NOMO-1 treated with DMSO at 0.1 percent for 48 hours (cell line): ENCODE data around the gene NSD1.
A peak's percentile ranks its signal among the peaks of the same experiment; 100 is the strongest.

Experiments
- DNase-seq: peaks from one replicate; lab custom pipeline; 2025; ENCODE audit not compliant: unreplicated experiment; lab: John Stamatoyannopoulos, UW

Gene NSD1

DNA sequence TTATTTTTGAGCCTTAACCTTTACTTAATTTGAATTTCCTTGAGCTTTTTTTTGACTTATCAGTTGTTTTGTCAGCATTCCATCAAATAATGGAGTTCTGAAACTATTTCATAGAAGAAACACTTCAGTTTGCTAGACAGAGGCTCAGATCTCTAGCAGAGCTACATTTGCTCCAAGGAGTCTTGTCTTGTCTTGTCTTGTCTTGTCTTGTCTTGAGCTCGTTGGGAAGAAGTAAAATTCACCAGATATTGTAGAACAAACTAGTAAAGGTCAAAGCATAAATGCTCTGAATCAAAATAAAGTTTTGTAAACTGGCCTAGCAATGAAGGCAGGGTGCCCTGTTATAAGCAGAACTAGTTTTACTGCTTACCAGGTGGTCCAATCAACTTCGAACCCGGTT, 136.4 kb downstream of the NSD1 start:
- DNase-seq = no peak

DNA sequence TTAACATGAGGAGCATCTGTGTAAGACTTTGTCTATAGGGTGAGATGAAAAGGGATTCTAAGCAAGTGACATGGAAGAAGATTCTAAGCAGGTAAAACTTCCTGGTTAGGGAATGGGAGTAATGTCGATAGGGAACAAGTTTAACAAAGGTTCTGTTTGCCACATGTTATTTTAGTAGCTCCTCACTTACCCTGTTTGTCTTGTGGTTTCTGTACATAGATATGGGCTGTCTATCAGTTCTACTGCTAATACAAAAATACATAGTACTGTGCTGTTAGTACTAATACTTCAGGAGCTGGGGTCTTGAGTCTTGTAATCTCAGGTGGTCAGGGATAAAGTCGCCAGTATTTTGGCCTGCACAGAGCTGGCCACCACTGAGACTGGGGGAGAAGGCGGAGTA, 137.1 kb downstream of the NSD1 start:
- DNase-seq = no peak

DNA sequence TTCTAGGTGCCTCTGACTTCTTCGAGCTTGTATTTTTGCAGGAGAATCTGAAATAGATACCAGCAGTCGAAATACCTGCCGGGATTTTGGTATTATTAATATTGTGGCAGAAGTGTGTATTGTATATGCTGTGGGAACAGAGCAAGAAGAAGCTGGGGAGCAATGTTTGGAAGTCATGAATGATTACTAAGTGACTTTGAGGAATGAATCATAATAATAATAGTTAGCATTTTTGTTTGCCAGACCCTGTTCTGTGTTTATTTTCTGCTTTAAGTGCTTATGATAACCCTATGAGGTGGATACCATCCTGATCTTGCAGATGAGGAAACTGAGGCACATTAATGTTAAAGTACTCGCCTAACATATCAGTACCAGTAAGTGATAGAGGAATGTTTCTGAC, 137.5 kb downstream of the NSD1 start:
- no peak for DNase-seq

DNA sequence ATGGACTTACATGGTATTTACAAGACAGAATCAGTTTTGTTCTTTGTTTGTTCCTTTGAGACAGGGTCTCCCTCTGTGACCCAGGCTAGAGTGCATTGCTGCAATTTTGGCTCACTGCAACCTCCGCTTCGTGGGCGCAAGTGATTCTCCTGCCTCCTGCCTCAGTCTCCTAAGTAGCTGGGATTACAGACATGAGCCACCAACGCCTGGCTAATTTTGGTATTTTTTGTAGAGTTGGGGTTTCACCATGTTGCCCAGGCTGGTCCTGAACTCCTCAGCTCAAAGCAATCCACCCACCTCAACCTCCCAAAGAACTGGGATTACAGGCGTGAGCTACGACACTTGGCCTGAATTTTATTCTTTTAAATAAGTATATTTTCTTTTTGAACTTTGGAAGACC, 142.3 kb downstream of the NSD1 start:
- no peak for DNase-seq

DNA sequence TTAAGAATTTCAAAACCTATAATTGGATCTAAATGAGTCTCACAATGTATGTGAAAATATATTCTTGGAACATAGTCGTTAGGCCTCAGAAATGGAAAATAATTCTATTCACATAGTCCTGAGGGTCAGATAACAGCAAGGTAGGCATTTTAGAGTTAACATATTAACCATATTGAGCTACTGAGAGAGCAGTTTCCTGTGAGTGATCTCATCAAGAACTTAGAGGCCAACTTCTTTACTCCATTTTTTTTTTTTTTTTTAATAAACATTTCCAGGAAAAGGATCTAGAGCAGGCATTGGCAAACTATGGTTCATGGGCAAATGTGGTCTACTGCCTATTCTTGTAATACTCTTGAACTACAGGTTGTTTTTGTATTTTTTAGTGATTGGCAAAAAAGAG, 143.3 kb downstream of the NSD1 start:
- no peak for DNase-seq

DNA sequence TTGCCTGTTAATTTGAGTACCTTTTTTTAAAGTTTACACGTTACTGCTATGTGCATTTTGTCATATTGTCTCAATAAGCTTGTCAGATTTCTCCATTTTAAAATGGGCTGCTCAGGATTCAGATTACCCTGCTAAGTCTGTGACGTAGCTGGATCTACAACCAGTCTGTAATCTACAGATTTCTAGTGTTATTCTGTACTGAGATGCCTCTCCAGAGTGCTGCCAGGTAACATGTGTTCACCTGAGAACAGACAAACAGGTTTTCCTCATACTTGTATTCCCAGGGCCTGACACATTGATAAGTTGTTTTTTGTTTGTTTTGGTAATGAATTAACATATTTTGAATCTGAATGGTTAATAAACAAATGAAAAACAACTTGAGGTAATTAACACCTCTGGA, 154.6 kb downstream of the NSD1 start:
- DNase-seq = no peak

DNA sequence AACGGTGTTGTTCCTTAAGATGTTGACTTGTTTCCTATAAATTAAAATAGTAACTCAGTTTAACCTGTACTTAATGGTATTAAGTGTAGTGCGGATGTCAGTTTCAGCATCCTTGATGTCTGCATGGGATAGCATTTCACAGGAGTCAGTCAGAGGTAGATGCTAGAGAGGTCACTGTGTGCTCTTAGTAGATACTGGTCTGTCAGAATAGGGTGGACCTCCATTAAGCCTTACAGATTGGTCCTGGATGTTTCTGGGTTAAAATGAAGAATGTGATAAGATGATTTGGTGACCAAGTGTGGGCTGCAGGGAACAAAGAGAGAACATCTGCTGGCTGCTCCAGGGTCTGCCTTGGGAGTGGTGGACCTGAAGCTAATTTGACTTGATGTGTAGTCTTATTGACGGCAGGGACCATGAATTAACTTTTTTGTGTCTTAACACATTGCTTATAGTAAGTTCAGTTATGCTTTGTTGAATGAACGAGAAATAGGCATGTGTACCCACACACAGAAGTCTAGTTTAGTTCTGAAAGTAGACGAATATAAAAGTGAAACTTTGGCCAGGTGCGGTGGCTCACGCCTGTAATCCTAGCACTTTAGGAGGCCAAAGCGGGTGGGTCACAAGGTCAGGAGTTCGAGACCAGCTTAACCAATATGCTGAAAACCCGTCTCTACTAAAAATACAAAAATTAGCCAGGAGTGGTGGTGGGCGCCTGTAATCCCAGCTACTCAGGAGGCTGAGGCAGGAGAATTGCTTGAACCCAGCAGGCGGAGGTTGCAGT, 157.4 kb downstream of the NSD1 start:
- DNase-seq = no peak

DNA sequence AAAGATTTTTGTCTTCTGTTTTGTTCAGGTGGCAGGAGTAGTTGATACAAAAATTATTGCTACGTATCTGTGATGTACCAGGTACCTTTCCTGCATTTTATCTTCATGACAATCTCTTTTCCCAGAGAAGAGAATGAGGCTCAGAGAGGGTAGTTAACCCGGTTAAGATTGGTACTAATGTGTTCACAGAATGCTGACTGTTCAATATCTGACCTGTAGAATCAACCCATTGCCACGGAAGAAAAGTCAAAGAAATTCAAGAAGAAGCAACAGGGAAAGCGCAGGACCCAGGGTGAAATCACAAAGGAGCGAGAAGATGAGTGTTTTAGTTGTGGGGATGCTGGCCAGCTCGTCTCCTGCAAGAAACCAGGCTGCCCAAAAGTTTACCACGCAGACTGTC, 158.2 kb downstream of the NSD1 start:
- no peak for DNase-seq

DNA sequence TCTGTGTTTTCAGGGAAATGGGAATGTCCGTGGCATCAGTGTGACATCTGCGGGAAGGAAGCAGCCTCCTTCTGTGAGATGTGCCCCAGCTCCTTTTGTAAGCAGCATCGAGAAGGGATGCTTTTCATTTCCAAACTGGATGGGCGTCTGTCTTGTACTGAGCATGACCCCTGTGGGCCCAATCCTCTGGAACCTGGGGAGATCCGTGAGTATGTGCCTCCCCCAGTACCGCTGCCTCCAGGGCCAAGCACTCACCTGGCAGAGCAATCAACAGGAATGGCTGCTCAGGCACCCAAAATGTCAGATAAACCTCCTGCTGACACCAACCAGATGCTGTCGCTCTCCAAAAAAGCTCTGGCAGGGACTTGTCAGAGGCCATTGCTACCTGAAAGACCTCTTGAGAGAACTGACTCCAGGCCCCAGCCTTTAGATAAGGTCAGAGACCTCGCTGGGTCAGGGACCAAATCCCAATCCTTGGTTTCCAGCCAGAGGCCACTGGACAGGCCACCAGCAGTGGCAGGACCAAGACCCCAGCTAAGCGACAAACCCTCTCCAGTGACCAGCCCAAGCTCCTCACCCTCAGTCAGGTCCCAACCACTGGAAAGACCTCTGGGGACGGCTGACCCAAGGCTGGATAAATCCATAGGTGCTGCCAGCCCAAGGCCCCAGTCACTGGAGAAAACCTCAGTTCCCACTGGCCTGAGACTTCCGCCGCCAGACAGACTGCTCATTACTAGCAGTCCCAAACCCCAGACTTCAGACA, 160.4 kb downstream of the NSD1 start:
- DNase-seq = no peak

DNA sequence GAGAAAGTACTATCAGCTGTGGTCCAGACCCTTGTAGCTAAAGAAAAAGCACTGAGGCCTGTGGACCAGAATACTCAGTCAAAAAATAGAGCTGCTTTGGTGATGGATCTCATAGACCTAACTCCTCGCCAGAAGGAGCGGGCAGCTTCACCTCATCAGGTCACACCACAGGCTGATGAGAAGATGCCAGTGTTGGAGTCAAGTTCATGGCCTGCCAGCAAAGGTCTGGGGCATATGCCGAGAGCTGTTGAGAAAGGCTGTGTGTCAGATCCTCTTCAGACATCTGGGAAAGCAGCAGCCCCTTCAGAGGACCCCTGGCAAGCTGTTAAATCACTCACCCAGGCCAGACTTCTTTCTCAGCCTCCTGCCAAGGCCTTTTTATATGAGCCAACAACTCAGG, 161.1 kb downstream of the NSD1 start:
- DNase-seq = no peak

DNA sequence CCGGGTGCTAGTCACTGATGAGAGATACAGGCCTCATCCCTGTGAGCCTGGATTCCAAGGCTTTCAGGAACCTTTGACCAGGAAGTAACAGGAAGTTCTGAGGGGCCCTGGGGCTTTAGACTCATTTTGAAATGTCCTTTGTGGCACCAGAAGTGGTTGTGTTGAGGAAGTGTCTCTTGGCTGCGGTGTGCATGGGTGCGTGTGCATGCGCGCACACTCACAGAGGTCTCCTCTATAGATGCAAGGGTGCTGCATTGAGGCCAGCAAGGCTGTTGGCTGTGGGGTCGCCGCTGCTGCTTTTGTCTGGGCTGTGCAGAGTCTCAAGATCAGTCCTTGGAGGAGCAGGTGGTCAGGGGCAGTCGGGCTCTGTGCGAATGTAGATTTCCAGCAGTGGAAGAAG, 162.4 kb downstream of the NSD1 start:
- DNase-seq = peak; percentile 32

DNA sequence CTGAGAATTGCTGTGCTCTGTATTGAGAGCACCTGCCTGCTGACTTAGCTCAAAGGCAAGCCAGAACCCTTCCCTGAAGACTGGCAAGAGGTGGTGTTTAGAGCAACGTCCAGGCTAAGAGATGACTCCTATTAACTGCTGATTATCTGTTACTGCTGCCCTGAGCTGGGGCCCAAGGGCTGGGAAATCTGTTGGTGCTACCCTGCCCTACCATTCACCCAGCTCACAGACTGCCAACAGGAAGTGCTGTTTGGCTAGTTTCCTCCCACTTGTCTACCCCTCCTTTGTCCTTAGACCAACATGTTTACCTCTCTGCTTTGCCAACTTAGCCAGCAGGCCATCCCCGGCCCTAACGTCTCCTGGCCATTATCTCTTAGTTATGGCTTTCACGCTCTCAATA, 163.0 kb downstream of the NSD1 start:
- no peak for DNase-seq

DNA sequence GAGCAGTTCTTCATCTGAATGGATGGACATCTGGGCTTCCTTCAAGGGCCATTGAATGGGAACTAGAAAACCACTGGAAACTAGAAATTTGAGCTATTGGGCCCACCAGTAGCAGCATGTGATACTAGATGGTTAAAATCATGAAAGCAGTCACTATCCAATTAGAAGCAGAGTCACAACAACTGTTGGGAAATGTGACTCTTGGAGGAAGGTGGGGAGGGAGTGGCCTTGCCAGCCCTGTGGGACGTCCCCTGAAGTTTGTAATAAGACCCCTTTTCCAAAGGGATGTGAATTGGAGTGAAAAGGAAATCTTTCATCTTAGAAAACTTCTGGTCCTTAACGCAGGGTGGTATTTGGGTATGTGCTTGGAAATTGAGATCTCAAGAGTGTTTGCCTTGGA, 164.3 kb downstream of the NSD1 start:
- DNase-seq = no peak

DNA sequence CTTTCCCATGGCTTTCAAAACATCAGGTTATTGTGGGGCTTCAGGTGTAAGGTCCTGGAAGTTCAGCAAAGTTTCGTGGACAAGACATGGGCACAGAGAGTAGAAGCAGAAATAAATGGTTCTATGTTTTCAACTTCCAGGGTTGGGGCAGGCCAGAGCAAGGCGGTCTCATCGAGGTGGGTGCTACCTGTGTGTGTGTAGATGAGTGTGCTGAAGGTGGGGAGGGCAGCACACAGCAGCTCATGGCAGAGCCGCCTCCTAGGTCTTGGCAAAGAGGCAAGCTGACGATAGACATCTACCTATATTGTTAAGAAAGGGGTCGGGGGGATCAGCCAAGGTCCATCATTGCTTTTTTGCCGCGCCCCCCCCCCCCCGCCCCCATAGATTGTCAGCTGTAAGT, 166.1 kb downstream of the NSD1 start:
- no peak for DNase-seq

DNA sequence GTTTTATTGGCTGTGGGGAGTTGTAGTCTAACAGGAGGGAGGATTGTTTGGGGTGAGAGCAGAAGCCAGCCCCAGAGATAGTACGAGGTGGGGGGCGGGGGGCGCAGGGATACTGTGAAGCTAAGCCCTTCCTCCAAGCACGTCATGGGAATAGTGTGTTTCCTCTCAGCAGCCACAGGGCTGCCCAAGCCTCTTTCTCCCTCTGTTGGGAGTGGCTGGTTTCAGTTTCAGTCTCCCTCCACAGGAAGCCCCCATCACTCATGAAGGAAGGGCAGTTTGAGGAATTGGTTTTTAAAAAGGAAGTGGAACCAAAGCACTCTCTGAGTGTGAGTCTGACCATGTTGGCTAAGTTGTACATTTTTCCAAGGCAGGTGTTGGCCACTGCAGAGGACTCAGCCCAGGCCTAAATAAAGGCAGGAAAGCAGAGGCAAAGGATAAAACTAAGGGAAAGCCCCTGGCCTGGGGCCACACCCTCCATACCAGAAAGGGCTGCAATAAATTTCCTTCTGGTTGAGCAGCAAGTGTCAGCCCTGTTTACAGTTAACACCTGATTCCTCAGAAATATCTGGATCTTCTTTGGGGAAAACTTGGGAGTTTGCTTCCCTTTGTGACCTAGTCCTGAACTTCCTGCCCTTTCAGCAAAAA, 166.8 kb downstream of the NSD1 start:
- peak; percentile 95 for DNase-seq

DNA sequence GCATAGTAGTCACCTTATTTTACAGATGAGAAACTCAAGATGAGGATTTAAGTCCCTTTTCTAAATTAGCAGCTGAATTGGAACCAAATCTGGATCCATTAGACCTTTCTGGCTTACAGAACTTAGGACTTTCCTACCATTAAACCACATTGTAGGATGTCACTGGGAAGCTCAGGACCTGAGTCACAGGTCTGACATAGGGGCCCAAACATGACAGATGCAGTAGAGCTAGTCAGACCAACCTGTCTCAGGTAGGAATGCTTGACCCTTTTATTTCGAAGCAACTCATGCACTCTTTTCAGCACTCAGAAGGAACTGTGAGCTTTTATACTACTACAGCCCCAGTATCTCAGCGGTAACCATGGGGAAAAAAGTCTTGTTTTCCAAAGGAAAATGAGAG, 167.4 kb downstream of the NSD1 start:
- DNase-seq = no peak

DNA sequence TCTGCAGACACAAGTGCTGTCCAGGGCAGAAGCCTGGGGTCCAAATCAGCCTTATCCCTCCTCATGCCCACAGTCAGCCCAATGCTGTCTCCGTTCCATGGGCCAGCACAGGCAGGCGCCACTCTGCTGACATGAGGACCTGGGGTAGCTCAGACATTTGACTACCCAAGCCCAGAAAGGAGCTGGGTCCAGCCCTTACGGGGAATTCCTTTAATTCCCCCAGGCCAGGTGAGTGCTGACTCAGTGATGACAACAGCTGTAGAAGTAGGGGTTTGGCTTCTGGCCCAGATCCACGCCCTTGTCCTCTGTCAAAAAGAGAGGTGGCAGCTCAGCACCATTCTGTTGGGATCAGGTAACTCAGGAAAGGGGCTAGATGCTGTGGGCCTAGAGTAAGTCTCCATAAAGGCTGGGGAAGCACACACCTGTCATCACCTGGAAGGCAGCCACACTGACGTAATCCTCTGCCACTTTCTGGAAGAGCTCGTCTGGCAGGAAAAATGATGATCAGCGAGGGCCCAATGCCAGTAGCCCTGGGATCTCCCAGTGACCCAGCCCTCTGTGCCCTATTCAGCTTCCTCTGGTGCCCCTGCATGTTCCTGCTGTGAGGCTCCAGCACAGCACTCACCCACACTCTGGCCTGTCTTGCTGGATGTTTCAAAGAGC, 168.1 kb downstream of the NSD1 start:
- DNase-seq = no peak

DNA sequence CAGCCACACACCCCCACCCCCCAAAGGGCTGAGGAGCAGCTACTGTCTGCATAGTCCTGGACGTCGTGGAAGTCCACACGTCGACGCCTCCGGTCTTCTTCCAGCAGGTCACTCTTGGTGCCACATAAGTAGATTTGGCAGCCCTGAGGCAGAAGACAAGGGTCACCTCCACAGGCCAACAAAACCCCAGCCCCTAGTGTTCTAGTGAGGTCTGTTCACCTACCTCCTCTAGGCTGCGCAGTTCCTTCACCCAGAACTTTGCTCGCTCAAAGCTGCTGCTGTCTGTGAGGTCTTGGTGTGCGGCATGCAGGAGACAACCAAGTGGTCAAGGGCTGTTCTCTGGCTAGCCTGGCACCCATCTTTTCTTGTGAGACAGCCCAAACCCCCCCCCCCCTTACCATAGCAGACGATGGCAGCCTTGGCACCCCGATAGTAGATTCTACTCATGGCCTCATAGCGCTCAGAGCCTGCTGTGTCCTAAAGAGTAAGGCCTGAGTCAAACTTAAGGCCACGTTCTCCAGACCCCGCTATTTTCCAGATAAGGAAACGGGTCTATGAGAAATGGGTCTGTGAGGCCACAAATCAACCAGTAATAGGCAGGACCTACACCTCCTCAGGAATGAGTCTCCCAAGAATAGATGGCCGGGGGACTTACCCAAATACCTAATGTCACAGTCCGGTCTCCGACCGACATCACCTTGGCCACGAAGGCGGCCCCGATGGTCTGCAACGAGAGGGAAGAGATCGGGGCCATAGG, 169.0 kb downstream of the NSD1 start:
- DNase-seq = no peak

DNA sequence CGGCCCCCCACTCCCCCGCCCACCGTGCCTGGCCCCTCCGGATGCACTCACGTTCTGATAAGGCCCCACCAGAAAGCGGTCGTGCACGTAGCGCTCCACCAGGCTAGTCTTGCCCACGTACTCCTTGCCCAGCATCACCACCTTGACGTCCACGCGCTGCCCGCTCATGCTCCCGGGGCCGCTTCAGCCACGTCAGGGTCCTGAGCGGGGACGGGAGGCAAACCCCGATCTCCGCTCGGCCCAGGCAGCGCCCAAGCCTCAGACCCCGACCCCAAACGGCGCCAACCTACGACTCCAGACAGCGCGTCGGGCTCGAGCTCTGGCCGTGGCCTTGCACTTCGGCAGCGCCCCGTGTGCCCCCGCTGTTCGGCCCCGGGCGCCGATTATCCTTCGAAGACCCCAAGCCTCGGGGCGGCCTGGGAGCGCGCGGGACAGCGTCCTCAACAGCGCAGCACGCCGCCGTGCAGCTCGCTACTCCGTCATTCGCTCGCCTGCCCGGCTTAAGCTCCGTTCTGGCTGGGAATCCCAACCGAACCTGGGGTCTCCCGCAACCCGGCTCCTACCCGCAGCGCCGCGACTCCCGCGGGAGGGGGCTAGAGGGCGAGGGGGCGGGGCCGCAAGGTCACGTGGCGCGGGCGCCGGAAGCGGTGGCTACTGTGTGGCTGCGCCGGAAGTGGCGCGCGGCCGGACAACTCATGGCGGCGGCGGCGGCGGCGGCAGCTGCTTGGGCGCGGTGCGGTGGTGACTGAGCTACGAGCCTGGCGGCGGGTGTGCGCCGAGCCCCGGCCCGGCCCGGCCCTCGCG, 169.8 kb downstream of the NSD1 start, which contains the start of the genes PRELID1 and RAB24:
Gene PRELID1, plus strand, starts transcription at position 679 of the 804 bp plus-strand sequence. CDS start 187 bp downstream, outside the sequence.
Gene RAB24, minus strand, starts transcription at position 599 of the 804 bp plus-strand sequence. Its CDS starts 431 bp downstream, at position 168.
- DNase-seq = peak; percentile 64

DNA sequence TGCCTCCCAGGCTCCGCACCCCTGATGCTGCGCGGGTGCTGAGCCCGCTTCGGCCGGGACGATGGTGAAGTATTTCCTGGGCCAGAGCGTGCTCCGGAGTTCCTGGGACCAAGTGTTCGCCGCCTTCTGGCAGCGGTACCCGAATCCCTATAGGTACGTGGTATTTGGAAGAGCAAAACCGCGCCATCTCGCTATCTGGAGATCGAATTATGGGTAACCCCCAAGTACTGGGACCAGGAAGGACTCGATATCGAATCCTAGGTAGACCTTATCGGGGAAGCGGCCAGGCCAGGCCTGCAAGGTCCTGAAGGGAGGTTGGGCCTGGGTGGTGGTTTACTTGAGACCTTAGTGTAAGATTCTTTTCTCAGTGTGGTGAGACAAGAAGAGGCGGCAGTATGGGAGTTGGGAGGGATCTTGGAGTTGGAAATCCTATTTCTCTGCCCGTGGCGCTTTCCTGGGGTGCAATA, 170.4 kb downstream of the NSD1 start:
- no peak for DNase-seq
